Lower leg skin (tissue), 4 donors: ENCODE data around the gene RAB15. TPM values are rescaled to one million over a fixed set of nuclear protein-coding genes. Genes with fewer than 3 reads are reported as not detected.

Experiments used
- DNase-seq, 2 donors: peaks; one replicate each; pipeline ENCODE4 v3.0.0-alpha.2; 2019; ENCODE audit warnings: low spot score in 2 of 2
- H3K4me3 ChIP-seq: fragments of 200-600 bp; sonication (generic); 2 replicates; pipeline ENCODE4 v1.5.1; 2017; ENCODE audit warnings: mild to moderate bottlenecking, low read depth; ENCODE audit not compliant: poor library complexity, severe bottlenecking
- POLR2A ChIP-seq, 2 donors: fragments of 450-650 bp; IDR thresholded peaks; one replicate each; pipeline ENCODE4 v1.6.1; 2016 to 2017; ENCODE audit warnings: antibody characterized with exemption in 2 of 2, mild to moderate bottlenecking in 1 of 2, moderate library complexity in 1 of 2
- WGBS, 2 donors: methylation state at CpG; one replicate each; pipeline ENCODE4 v1.1.5; 2018; 5-methylcytosine and 5-hydroxymethylcytosine counted together
- intact Hi-C: fragments of 100-400 bp; cut with DNase I; formaldehyde crosslinking; loops from one replicate; pipeline ENCODE4 v1.15.0; 2023; ENCODE audit warnings: low total_unique reads
- total RNA-seq, 4 donors: library from RNA; depleted of rRNA; stranded (reverse); fragments of >200 nt; gene quantifications; one replicate each; pipeline ENCODE4 v1.1.0, GENCODE V29; 2016
- TF ChIP-seq, protein P1 (sequence below), 3 donors: fragments of 450-650 bp; IDR thresholded peaks; one replicate each; pipeline ENCODE4 v1.5.1; 2016; ENCODE audit warnings: antibody characterized with exemption in 3 of 3, mild to moderate bottlenecking in 3 of 3, moderate library complexity in 2 of 3

Gene RAB15
- total RNA-seq, 4 donors from 2014 or later: 5.5 to 9.4 (median 7.2) TPM

DNA sequence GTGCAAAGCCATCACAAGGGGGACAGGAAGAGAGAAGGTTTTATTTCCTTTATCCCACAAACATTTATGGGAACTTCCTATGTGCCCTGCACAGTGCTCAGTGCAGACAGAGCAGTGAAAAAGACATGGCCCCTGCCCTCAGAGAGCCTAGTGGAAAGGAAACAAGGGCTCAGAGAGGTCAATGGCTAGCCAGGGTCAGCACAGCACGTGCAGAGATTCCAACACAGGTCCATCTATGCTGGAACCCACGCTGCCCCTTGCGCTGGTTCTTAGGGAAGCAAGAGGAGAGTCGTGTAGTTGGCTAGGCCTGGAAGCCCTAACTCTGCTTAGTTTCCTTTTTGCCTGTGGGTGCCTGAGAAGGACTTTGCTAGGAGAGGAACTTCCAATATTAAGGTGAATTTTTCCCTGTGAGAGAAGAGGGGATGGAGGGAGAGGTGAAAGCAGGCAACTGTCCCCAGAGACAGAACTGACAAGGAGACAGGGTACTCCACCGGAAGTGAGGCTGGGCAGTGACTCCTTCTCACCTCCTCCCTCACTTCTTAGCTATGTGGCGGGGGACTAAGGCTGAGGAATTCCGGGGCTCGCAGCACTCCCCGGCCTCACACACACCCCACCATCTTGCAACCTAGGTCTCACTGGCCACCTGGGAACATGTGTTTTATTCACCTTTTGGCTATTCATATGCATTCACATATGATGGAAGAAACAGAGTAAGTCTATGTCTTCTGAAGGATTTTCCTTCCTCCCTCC is 17.5 kb downstream of the RAB15 start:
- H3K4me3 ChIP-seq: no peak overlapping the region
- DNase-seq: peak in 1 of 2 donors; percentile 56
- intact Hi-C loops: no loop called here
- 86 to 96% methylated on average over 9 of the region's 9 CpGs for WGBS, 2 donors
- TF ChIP-seq, protein P1, sequence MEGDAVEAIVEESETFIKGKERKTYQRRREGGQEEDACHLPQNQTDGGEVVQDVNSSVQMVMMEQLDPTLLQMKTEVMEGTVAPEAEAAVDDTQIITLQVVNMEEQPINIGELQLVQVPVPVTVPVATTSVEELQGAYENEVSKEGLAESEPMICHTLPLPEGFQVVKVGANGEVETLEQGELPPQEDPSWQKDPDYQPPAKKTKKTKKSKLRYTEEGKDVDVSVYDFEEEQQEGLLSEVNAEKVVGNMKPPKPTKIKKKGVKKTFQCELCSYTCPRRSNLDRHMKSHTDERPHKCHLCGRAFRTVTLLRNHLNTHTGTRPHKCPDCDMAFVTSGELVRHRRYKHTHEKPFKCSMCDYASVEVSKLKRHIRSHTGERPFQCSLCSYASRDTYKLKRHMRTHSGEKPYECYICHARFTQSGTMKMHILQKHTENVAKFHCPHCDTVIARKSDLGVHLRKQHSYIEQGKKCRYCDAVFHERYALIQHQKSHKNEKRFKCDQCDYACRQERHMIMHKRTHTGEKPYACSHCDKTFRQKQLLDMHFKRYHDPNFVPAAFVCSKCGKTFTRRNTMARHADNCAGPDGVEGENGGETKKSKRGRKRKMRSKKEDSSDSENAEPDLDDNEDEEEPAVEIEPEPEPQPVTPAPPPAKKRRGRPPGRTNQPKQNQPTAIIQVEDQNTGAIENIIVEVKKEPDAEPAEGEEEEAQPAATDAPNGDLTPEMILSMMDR (IDR thresholded peaks at IDR 0.05): no peak
- no peak for TF ChIP-seq POLR2A (IDR thresholded peaks at IDR 0.05)

DNA sequence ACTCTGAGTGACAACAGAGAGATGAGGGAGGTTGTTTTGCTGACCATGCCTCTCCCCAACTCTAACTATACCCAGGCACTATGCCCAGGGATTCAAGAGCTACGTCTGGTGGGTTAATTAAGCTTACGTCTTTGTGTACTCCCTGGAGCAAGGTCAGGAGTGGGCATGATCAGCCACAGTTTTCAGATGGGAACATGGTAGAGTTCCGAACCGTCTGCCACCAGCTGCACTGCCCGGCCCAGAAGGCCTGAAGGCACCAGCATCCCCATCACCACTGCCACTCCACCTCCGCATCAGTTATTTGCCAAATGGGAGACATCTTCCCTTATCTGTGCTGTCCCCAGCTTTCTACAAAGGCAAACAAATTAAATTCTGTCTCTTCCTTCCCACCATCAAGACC is 18.5 kb downstream of the RAB15 start:
- WGBS, 2 donors: 87 to 93% methylated on average over 6 of the region's 6 CpGs
- TF ChIP-seq POLR2A (IDR thresholded peaks at IDR 0.05): no peak
- TF ChIP-seq, protein P1 (IDR thresholded peaks at IDR 0.05): no peak
- peak in 1 of 2 donors; percentile 68 for DNase-seq
- intact Hi-C loops: no loop called here
- no peak overlapping the region for H3K4me3 ChIP-seq

DNA sequence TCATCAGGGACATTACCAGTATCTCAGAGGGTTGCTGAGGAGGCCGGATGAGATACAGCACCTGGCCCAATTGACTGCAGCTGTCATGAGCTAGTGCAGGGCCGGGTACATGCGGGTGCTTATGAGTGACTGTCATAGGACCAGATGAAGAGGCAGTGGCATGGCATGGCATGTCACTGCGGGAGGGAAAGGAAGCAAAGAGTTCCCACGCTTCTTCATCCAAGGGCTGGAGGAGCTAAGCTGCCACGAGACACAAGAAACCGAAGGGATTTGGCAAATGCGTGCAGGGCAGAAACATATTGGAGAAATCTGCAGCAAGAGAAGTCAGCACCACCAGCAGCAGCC is 18.9 kb downstream of the RAB15 start:
- 89 to 90% methylated on average over 8 of the region's 8 CpGs for WGBS, 2 donors
- DNase-seq: peak in 1 of 2 donors; percentile 36
- H3K4me3 ChIP-seq: no peak overlapping the region
- intact Hi-C loops: no loop called here
- TF ChIP-seq POLR2A (IDR thresholded peaks at IDR 0.05): no peak
- TF ChIP-seq, protein P1 (IDR thresholded peaks at IDR 0.05): no peak

GRCh38 chr14:64952598-64953309 is 19.4 kb downstream of the RAB15 start:
- no peak for TF ChIP-seq POLR2A (IDR thresholded peaks at IDR 0.05)
- TF ChIP-seq, protein P1 (IDR thresholded peaks at IDR 0.05): no peak
- DNase-seq: peak in 1 of 2 donors; percentile 18
- WGBS, 2 donors: 77 to 83% methylated on average over 7 of the region's 7 CpGs
- intact Hi-C loops: no loop called here
- H3K4me3 ChIP-seq: no peak overlapping the region

GRCh38 chr14:64951724-64952123 is 20.4 kb downstream of the RAB15 start:
- peak in 1 of 2 donors; percentile 68 for DNase-seq

More at GRCh38 chr14:64951724-64952123, 20.4 kb downstream of the RAB15 start:
- H3K4me3 ChIP-seq: no peak overlapping the region
- intact Hi-C loops: no loop called here
- TF ChIP-seq POLR2A (IDR thresholded peaks at IDR 0.05): no peak
- TF ChIP-seq, protein P1 (IDR thresholded peaks at IDR 0.05): no peak
